HFFc6 (cell line): ENCODE data around the gene KIF5B. TPM values are rescaled to one million over a fixed set of nuclear protein-coding genes. Genes with fewer than 3 reads are reported as not detected.
"Not testable (repeated sequence)": the region's sequence is repeated elsewhere in the genome, so short reads cannot be mapped to it uniquely, and the experiment has no call there.

Experiments used
- DNase-seq: peaks from one replicate; pipeline ENCODE4 v3.0.0-alpha.2; 2018
- H3K27ac Mint-ChIP-seq: 2 replicates; pipeline ENCODE4 v1.8.0; 2020; ENCODE audit warnings: mild to moderate bottlenecking, mixed read lengths
- H3K27me3 Mint-ChIP-seq: 2 replicates; pipeline ENCODE4 v1.8.0; 2021; ENCODE audit warnings: mild to moderate bottlenecking, moderate library complexity, mixed read lengths; ENCODE audit not compliant: insufficient read depth
- H3K36me3 Mint-ChIP-seq: 2 replicates; pipeline ENCODE4 v1.8.0; 2021; ENCODE audit warnings: low read depth, mixed read lengths
- H3K4me1 Mint-ChIP-seq: 2 replicates; pipeline ENCODE4 v1.8.0; 2020; ENCODE audit warnings: low read depth, mixed read lengths
- H3K4me3 Mint-ChIP-seq: 2 replicates; pipeline ENCODE4 v1.8.0; 2020; ENCODE audit warnings: mild to moderate bottlenecking, moderate library complexity, mixed read lengths
- H3K9me3 Mint-ChIP-seq: 2 replicates; pipeline ENCODE4 v1.8.0; 2020; ENCODE audit warnings: mild to moderate bottlenecking, mixed read lengths
- total RNA-seq, 6 experiments: library from RNA; stranded (reverse); fragmentation: NEBNext Ultra II Directional; extraction: Animal tissue kit (Norgen Biotek cat#: 25700); gene quantifications; 2 replicates in 1 of 6; 3 replicates in 5 of 6; pipeline ENCODE4 v1.2.3, GENCODE V29; 2021
- TF ChIP-seq, protein P1 (sequence below): fragments of 200-600 bp; sonication (generic); IDR thresholded peaks from 2 replicates; pipeline ENCODE4 v1.5.0; 2021; ENCODE audit warnings: antibody characterized with exemption, mild to moderate bottlenecking

KIF5B gene
- total RNA-seq, 6 experiments from 2014 or later: 127 to 142 (median 137) TPM

DNA sequence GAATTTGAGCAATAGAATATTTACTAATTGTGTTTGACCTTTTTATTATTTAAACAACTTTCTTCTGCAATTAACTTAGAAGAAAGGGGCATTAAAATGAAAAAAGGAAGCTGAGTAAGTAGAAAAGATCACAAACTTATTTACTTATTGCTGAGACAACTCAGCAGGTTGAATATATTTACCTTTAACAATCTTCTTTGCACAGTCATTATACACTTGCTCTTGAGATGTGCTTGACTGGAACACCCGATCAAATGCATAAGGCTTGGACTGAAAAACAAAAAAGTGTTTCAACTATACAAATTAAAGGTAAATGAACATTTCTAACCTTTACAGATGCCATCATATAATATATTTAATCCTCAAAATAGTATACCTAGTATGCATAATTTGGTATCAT, 7.9 kb downstream of the KIF5B start:
- no peak overlapping the region for H3K4me3 Mint-ChIP-seq
- no peak for DNase-seq
- H3K9me3 Mint-ChIP-seq: no peaks in the 10 kb centered on the region
- peaks cover 54% of the 10 kb centered on the region for H3K36me3 Mint-ChIP-seq
- H3K27ac Mint-ChIP-seq: no peak overlapping the region
- H3K4me1 Mint-ChIP-seq: peaks cover 95% of the 10 kb centered on the region
- H3K27me3 Mint-ChIP-seq: peaks cover 1% of the 10 kb centered on the region; the same call in 1 of the 2 replicates
- TF ChIP-seq, protein P1, sequence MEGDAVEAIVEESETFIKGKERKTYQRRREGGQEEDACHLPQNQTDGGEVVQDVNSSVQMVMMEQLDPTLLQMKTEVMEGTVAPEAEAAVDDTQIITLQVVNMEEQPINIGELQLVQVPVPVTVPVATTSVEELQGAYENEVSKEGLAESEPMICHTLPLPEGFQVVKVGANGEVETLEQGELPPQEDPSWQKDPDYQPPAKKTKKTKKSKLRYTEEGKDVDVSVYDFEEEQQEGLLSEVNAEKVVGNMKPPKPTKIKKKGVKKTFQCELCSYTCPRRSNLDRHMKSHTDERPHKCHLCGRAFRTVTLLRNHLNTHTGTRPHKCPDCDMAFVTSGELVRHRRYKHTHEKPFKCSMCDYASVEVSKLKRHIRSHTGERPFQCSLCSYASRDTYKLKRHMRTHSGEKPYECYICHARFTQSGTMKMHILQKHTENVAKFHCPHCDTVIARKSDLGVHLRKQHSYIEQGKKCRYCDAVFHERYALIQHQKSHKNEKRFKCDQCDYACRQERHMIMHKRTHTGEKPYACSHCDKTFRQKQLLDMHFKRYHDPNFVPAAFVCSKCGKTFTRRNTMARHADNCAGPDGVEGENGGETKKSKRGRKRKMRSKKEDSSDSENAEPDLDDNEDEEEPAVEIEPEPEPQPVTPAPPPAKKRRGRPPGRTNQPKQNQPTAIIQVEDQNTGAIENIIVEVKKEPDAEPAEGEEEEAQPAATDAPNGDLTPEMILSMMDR: no peak

DNA sequence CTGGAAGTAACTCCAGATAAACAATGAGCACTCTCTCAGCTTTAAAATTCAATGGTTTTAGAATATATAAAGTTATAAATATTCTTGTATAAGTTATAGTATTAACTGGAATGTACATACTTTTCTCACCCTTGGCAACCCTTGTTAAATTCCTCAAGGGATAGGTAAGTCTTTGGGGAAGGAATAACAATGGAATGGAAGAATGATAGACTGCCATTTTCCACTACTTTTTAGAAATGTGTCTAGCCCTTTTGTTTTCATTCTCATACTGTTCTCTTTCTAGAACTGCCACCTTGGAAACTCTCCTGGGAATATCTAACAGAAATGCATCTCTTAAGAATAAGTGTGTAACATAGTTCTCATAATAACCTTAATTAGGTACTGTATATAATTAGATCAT, 8.3 kb downstream of the KIF5B start:
- TF ChIP-seq, protein P1: no peak
- Mint-ChIP-seq H3K9me3 (no peaks in the 10 kb centered on the region), H3K27ac (no peak overlapping the region)

DNA sequence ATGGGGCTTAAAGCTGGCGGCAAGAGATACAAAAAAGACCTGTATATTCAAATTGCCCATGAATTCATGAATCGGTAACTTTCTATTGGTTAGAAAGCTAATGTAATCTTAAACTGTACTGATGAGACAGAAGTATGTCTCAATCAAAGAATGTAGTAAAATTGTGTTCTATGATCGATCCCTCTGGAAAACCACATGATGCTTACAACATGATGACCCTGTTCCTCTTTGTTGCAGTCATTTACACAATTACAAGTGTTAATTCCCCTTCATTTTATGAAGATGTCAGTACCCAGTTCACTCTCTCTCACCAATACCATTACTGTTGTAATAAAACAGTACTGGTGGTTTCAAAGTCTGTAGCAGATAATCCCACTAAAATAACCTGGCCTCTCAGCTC, 10.1 kb downstream of the KIF5B start:
- no peak for DNase-seq
- no peak overlapping the region for H3K4me3 Mint-ChIP-seq
- no peaks in the 10 kb centered on the region for H3K9me3 Mint-ChIP-seq
- peaks cover 59% of the 10 kb centered on the region for H3K36me3 Mint-ChIP-seq
- TF ChIP-seq, protein P1: no peak
- peaks cover 1% of the 10 kb centered on the region; the same call in 1 of the 2 replicates for H3K27me3 Mint-ChIP-seq
- H3K4me1 Mint-ChIP-seq: peaks cover 95% of the 10 kb centered on the region
- no peak overlapping the region for H3K27ac Mint-ChIP-seq

More for the DNA sequence above, 8.3 kb downstream of the KIF5B start:
- Mint-ChIP-seq H3K27me3 (peaks cover 1% of the 10 kb centered on the region; the same call in 1 of the 2 replicates), H3K4me3 (no peak overlapping the region), H3K36me3 (peaks cover 54% of the 10 kb centered on the region), H3K4me1 (peaks cover 95% of the 10 kb centered on the region)
- no peak for DNase-seq

DNA sequence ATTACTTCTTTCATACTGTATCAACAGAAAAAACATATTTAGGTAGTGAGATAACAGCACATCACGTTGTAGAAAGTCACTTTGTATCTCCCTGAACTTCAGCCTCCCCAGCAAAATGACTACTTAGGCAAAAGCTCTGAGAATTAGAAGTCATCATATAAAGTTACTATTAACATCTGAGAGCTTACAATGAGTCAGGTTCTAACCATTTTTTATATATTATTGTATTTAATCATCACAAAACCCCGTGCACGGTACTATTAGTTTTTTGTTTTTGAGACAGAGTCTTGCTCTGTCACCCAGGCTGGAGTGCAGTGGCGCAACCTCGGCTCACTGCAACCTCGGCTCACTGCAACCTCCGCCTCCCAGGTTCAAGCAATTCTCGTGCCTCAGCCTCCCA, 13.5 kb downstream of the KIF5B start:
- H3K36me3 Mint-ChIP-seq: peaks cover 61% of the 10 kb centered on the region
- DNase-seq: peak; percentile 79
- H3K27ac Mint-ChIP-seq: peak overlapping the region; percentile 87
- H3K27me3 Mint-ChIP-seq, H3K9me3 Mint-ChIP-seq: not testable (repeated sequence)
- H3K4me1 Mint-ChIP-seq: peaks cover 94% of the 10 kb centered on the region
- H3K4me3 Mint-ChIP-seq: peak overlapping the region; percentile 72

DNA sequence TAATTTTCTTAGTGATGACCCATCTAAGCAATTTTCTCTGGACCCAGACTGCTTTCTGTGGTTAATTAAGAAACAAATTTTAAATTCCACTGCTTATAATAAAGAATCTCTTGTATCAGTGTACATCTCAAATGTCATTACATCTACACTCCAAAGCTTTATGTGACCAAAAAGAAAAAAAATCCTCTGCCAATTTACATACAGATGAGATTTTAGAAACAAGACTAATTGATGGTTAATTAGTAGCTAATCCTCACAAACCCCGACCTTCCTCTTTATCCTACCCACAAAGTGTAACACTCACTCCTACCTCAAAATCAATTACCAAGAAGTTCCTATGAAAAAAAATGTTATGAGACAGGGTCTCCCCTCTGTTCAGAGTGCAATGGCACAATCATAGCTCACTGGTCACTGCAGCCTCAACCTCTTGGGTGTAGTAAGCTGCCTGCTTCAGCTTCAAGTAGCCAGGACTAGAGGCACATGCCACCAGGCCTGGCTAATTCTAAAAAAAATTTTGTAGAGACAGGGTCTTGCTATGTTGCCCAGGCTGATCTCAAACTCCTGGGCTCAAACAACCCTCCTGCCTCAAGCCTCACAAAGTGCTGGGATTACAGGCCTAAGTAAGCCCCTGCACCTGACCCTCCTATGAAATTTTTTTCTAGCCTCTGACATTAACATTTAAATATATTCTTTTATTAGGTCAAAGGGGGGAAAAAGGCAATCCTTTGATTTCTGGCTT, 14.8 kb downstream of the KIF5B start:
- H3K27ac Mint-ChIP-seq: peak overlapping the region; percentile 31
- H3K27me3 Mint-ChIP-seq: no peaks in the 10 kb centered on the region; the same call in none of the 2 replicates
- TF ChIP-seq, protein P1: no peak
- H3K9me3 Mint-ChIP-seq: no peaks in the 10 kb centered on the region
- peaks cover 81% of the 10 kb centered on the region for H3K4me1 Mint-ChIP-seq
- peaks cover 48% of the 10 kb centered on the region for H3K36me3 Mint-ChIP-seq
- DNase-seq: no peak
- peak overlapping the region; percentile 5; the same call in 1 of the 2 replicates for H3K4me3 Mint-ChIP-seq

DNA sequence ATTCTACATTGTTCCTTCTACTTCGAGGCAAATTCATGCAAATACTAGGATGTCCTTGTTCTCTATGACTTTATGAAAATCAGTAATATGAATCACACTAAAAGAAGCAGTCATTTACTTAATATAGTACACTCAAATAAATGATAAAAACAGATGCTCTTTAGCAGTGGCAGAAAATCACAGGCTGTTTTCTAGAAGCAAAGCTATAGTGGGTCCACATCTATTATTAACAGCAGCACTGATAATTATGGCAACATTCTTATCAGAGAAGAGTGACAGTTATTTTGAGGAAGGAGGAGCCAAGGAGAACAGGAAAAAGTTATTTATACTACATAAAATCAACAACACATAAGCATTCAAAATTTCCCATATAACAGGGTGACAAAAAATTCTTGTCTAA, 16.5 kb downstream of the KIF5B start:
- no peak for DNase-seq
- H3K36me3 Mint-ChIP-seq: peaks cover 38% of the 10 kb centered on the region
- peak overlapping the region; percentile 19 for H3K27ac Mint-ChIP-seq
- no peaks in the 10 kb centered on the region; the same call in 1 of the 2 replicates for H3K27me3 Mint-ChIP-seq
- H3K4me3 Mint-ChIP-seq: no peak overlapping the region
- H3K4me1 Mint-ChIP-seq: peaks cover 65% of the 10 kb centered on the region
- TF ChIP-seq, protein P1: no peak
- H3K9me3 Mint-ChIP-seq: no peaks in the 10 kb centered on the region
